ENCODE measurements around the gene TENM4. TPM values are rescaled to one million over a fixed set of nuclear protein-coding genes. Genes with fewer than 3 reads are reported as not detected.
"Not testable (repeated sequence)": the region's sequence is repeated elsewhere in the genome, so short reads cannot be mapped to it uniquely, and the experiment has no call there.

The TENM4 gene
- polyA plus RNA-seq, 1 donor from 2014 or later, result not detected

- not testable (repeated sequence) for H3K9me3 Mint-ChIP-seq, H3K27me3 Mint-ChIP-seq
These were observed 831.5 kb downstream of the TENM4 start for GRCh38 chr11:78609321-78609720.

DNA sequence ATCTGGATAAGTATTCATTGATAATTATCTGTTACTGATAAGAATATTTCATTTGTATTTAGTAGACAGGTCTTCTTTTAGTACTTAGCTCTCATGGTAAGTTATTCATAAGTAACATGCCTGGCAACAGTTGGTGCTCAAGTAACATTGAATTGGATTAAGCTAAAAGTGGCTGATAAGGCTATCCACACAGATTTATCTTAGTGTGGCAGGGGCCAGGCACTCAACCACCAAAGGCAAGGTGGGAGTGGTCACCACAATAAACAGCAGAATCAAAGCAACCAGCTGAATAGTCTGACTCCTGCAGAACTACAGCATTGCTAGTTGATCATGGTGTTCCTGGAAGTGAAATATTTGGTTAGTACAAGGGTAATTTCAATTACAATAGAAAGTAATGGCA is 833.1 kb downstream of the TENM4 start:
- Mint-ChIP-seq H3K9me3 (no peaks in the 10 kb centered on the region), H3K27ac (no peak overlapping the region), H3K36me3 (no peaks in the 10 kb centered on the region), H3K4me1 (no peaks in the 10 kb centered on the region), H3K27me3 (peaks cover 5% of the 10 kb centered on the region), H3K4me3 (no peak overlapping the region)

More at GRCh38 chr11:78609321-78609720, 831.5 kb downstream of the TENM4 start:
- not testable (repeated sequence) for H3K4me1 Mint-ChIP-seq, H3K36me3 Mint-ChIP-seq, H3K4me3 Mint-ChIP-seq, H3K27ac Mint-ChIP-seq

DNA sequence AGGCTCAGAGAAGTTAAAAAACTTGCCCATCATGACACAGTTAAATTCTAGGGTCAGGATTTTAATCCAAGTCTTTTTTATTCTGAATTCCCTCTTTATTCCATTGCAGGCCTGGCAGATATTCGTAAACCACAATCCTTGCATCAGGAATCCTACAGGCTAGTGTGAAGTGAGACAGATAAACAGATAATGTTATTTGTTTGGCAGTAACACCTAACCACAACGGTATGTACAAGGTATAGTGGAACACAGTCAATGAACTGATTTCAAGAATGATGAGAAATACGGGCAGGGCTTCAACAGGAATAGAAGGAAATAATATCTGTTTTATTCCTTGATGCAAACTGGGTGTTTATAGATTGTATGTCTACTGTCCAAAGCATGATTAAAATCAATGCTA is 834.2 kb downstream of the TENM4 start:
- H3K4me3 Mint-ChIP-seq, result no peak overlapping the region
- H3K4me1 Mint-ChIP-seq, result no peaks in the 10 kb centered on the region
- no peaks in the 10 kb centered on the region for H3K9me3 Mint-ChIP-seq
- H3K27ac Mint-ChIP-seq, result no peak overlapping the region
- peaks cover 13% of the 10 kb centered on the region for H3K27me3 Mint-ChIP-seq
- H3K36me3 Mint-ChIP-seq, result no peaks in the 10 kb centered on the region

DNA sequence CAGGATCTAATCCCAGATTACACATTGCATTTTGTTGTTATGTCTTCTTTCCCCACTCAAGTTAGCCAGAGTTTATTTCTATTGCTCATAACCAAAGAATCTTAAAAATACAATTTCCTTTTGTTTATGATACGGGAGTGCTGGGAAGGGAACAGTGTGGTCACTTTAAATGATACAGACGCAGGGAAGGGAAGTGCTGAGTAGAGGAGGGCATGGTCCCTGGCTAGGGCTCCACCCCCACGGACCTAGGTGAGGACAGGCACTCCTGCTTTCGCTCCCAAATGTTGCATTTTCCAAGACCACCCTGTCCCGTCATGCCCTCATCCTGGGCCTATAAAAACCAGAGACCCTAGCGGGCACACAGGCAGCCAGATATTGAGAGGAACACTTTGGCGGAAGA is 835.5 kb downstream of the TENM4 start:
- H3K36me3 Mint-ChIP-seq, result no peaks in the 10 kb centered on the region
- no peaks in the 10 kb centered on the region for H3K4me1 Mint-ChIP-seq
- peaks cover 14% of the 10 kb centered on the region for H3K27me3 Mint-ChIP-seq
- H3K9me3 Mint-ChIP-seq, result no peaks in the 10 kb centered on the region
- no peak overlapping the region for H3K27ac Mint-ChIP-seq
- no peak overlapping the region for H3K4me3 Mint-ChIP-seq

- no peaks in the 10 kb centered on the region for H3K9me3 Mint-ChIP-seq
- no peaks in the 10 kb centered on the region for H3K4me1 Mint-ChIP-seq
- H3K4me3 Mint-ChIP-seq, result no peak overlapping the region
- no peak overlapping the region for H3K27ac Mint-ChIP-seq
- H3K36me3 Mint-ChIP-seq, result no peaks in the 10 kb centered on the region
- H3K27me3 Mint-ChIP-seq, result peaks cover 14% of the 10 kb centered on the region
These were observed 837.0 kb downstream of the TENM4 start for GRCh38 chr11:78603792-78604191.

Data from IgD-negative memory B cell (primary cell).